H9 (cell line): ENCODE data around the gene KRT222. TPM values are rescaled to one million over a fixed set of nuclear protein-coding genes. Genes with fewer than 3 reads are reported as not detected.

Source experiments
- DNase-seq: peaks from one replicate; pipeline ENCODE4 v3.0.0-alpha.2; 2017
- H2AFZ ChIP-seq: one replicate; pipeline ENCODE4 v1.6.1; 2013; ENCODE audit warnings: mild to moderate bottlenecking, low read length, control low read depth, moderate library complexity
- H2AK5ac ChIP-seq: 2 replicates; pipeline ENCODE4 v1.6.1; 2013; ENCODE audit warnings: low read length, control low read depth, mixed read lengths; ENCODE audit not compliant: insufficient read length
- H2BK120ac ChIP-seq: one replicate; pipeline ENCODE4 v1.6.1; 2013; ENCODE audit warnings: low read depth, mild to moderate bottlenecking, low read length, control low read depth, inconsistent platforms; ENCODE audit not compliant: poor library complexity, severe bottlenecking
- H2BK12ac ChIP-seq: 2 replicates; pipeline ENCODE4 v1.6.1; 2013; ENCODE audit warnings: low read length, control low read depth, mixed read lengths, low read depth; ENCODE audit not compliant: insufficient read length
- H2BK15ac ChIP-seq: 2 replicates; pipeline ENCODE4 v1.6.1; 2013; ENCODE audit warnings: low read depth, low read length, control low read depth
- H2BK20ac ChIP-seq: one replicate; pipeline ENCODE4 v1.6.1; 2013; ENCODE audit warnings: low read depth, mild to moderate bottlenecking, low read length, control low read depth, inconsistent platforms; ENCODE audit not compliant: poor library complexity, severe bottlenecking
- H2BK5ac ChIP-seq: 2 replicates; pipeline ENCODE4 v1.6.1; 2013; ENCODE audit warnings: low read length, control low read depth, mixed read lengths; ENCODE audit not compliant: insufficient read length
- H3K14ac ChIP-seq: 2 replicates; pipeline ENCODE4 v1.6.1; 2013; ENCODE audit warnings: low read length, control low read depth; ENCODE audit not compliant: insufficient read depth
- H3K18ac ChIP-seq: 2 replicates; pipeline ENCODE4 v1.6.1; 2013; ENCODE audit warnings: low read depth, mild to moderate bottlenecking, mixed read lengths, low read length, control low read depth; ENCODE audit not compliant: insufficient read length
- H3K23ac ChIP-seq: 2 replicates; pipeline ENCODE4 v1.6.1; 2013; ENCODE audit warnings: low read length, control low read depth, mixed read lengths, low read depth; ENCODE audit not compliant: insufficient read length
- H3K23me2 ChIP-seq: 2 replicates; pipeline ENCODE4 v1.6.1; 2013; ENCODE audit warnings: low read depth, mild to moderate bottlenecking, mixed read lengths, low read length, control low read depth; ENCODE audit not compliant: insufficient read length, poor library complexity, severe bottlenecking
- H3K27ac ChIP-seq: 2 replicates; pipeline ENCODE4 v1.5.1; 2013; ENCODE audit warnings: low read length, control low read depth, mixed read lengths, low read depth; ENCODE audit not compliant: insufficient read length
- H3K27me3 ChIP-seq: 2 replicates; pipeline ENCODE4 v1.6.1; 2013; ENCODE audit warnings: low read length, control low read depth, inconsistent platforms; ENCODE audit not compliant: insufficient read depth
- H3K4ac ChIP-seq: 2 replicates; pipeline ENCODE4 v1.6.1; 2013; ENCODE audit warnings: low read depth, mild to moderate bottlenecking, control low read depth, inconsistent platforms, low read length, moderate library complexity
- H3K4me1 ChIP-seq: 2 replicates; pipeline ENCODE4 v1.6.1; 2013; ENCODE audit warnings: low read length, control low read depth, inconsistent platforms; ENCODE audit not compliant: insufficient read depth
- H3K4me2 ChIP-seq: 2 replicates; pipeline ENCODE4 v1.6.1; 2013; ENCODE audit warnings: low read length, control low read depth, mixed read lengths; ENCODE audit not compliant: insufficient read length, insufficient read depth
- H3K56ac ChIP-seq: 2 replicates; pipeline ENCODE4 v1.6.1; 2013; ENCODE audit warnings: low read depth, mild to moderate bottlenecking, mixed read lengths, low read length, control low read depth; ENCODE audit not compliant: insufficient read length
- H3K79me1 ChIP-seq: 2 replicates; pipeline ENCODE4 v1.6.1; 2013; ENCODE audit warnings: low read depth, mild to moderate bottlenecking, moderate library complexity, low read length, control low read depth, inconsistent platforms; ENCODE audit not compliant: insufficient read depth, poor library complexity, severe bottlenecking
- H3K79me2 ChIP-seq: 2 replicates; pipeline ENCODE4 v1.6.1; 2013; ENCODE audit warnings: low read length, control low read depth, inconsistent platforms; ENCODE audit not compliant: insufficient read depth
- H3K9ac ChIP-seq: 2 replicates; pipeline ENCODE4 v1.6.1; 2013; ENCODE audit warnings: low read length, control low read depth, mixed read lengths; ENCODE audit not compliant: insufficient read length; ENCODE audit errors: extremely low read depth
- H3K9me3 ChIP-seq: one replicate; pipeline ENCODE4 v1.6.1; 2013; ENCODE audit warnings: low read depth, low read length, inconsistent platforms; ENCODE audit not compliant: control insufficient read depth
- H3T11ph ChIP-seq: one replicate; pipeline ENCODE4 v1.6.1; 2013; ENCODE audit warnings: mild to moderate bottlenecking, low read length, control low read depth, inconsistent platforms
- H4K20me1 ChIP-seq: one replicate; pipeline ENCODE4 v1.6.1; 2013; ENCODE audit not compliant: control insufficient read depth, insufficient read length, insufficient read depth
- H4K5ac ChIP-seq: 2 replicates; pipeline ENCODE4 v1.6.1; 2013; ENCODE audit warnings: low read depth, mild to moderate bottlenecking, mixed read lengths, low read length, control low read depth; ENCODE audit not compliant: insufficient read length
- H4K8ac ChIP-seq: replicated peaks from 2 replicates; pipeline ENCODE4 v1.6.1; 2013; ENCODE audit warnings: low read length, control low read depth, mixed read lengths, low read depth; ENCODE audit not compliant: insufficient read length
- H4K91ac ChIP-seq: 2 replicates; pipeline ENCODE4 v1.6.1; 2013; ENCODE audit warnings: low read depth, mild to moderate bottlenecking, moderate library complexity, mixed read lengths, low read length, control low read depth; ENCODE audit not compliant: insufficient read length
- H3K27ac Mint-ChIP-seq, 3 experiments: 2 replicates in 2 of 3; 3 replicates in 1 of 3; pipeline ENCODE4 v1.8.0; 2020 to 2021; ENCODE audit warnings: mixed read lengths in 3 of 3, mild to moderate bottlenecking in 1 of 3, moderate library complexity in 1 of 3
- H3K27me3 Mint-ChIP-seq: 2 replicates; pipeline ENCODE4 v1.8.0; 2021; ENCODE audit warnings: low read depth, mild to moderate bottlenecking, moderate library complexity, mixed read lengths
- H3K36me3 Mint-ChIP-seq, 3 experiments: 2 replicates in 2 of 3; 3 replicates in 1 of 3; pipeline ENCODE4 v1.8.0; 2020 to 2021; ENCODE audit warnings: low read depth in 3 of 3, mixed read lengths in 3 of 3; ENCODE audit not compliant: insufficient read depth in 1 of 3
- H3K4me1 Mint-ChIP-seq, 2 experiments: 2 replicates each; pipeline ENCODE4 v1.8.0; 2020; ENCODE audit warnings: mixed read lengths in 2 of 2
- H3K4me3 Mint-ChIP-seq, 2 experiments: 2 replicates in 1 of 2; 3 replicates in 1 of 2; pipeline ENCODE4 v1.8.0; 2020 to 2021; ENCODE audit warnings: mild to moderate bottlenecking in 2 of 2, mixed read lengths in 2 of 2, moderate library complexity in 1 of 2
- H3K9me3 Mint-ChIP-seq, 2 experiments: 2 replicates in 1 of 2; 3 replicates in 1 of 2; pipeline ENCODE4 v1.8.0; 2020; ENCODE audit warnings: mild to moderate bottlenecking in 2 of 2, mixed read lengths in 2 of 2, moderate library complexity in 1 of 2
- CTCF ChIP-seq: fragments of 200-600 bp; sonication (generic); conservative IDR thresholded peaks from 3 replicates; pipeline ENCODE4 v1.8.0; 2021; ENCODE audit warnings: antibody characterized with exemption, mild to moderate bottlenecking
- WGBS: extraction: QIAGEN DNeasy Blood & Tissue Kit; methylation state at CpG from one replicate; pipeline ENCODE4 v1.1.7; 2013; ENCODE audit warnings: missing lambda C conversion rate, low lambda C conversion rate, mixed read lengths; ENCODE audit not compliant: insufficient read length; ENCODE audit errors: extremely low coverage; 5-methylcytosine and 5-hydroxymethylcytosine counted together
- total RNA-seq: library from RNA; stranded (reverse); gene quantifications from 2 replicates; pipeline ENCODE4 v1.2.1, GENCODE V29; 2021

Gene KRT222
- total RNA-seq, 1 experiment from 2014 or later = 0.13 TPM

- Mint-ChIP-seq H3K27ac (no peak overlapping the region), H3K36me3 (no peaks in the 10 kb centered on the region), H3K4me1 (peaks cover 7% of the 10 kb centered on the region in 2 experiments), H3K4me3 (no peak overlapping the region), H3K9me3 (no peaks in the 10 kb centered on the region), H3K27me3 (peaks cover 5% of the 10 kb centered on the region; the same call in 1 of the 2 replicates)
- Histone ChIP-seq H2AK5ac (no peak overlapping the region), H3K56ac (no peak overlapping the region), H4K91ac (no peak overlapping the region), H3K27me3 (no peaks in the 10 kb centered on the region), H4K5ac (no peak overlapping the region), H4K20me1 (no peaks in the 10 kb centered on the region), H3K79me1 (no peaks in the 10 kb centered on the region), H3K79me2 (peaks cover 4% of the 10 kb centered on the region; the same call in 1 of the 2 replicates), H3K14ac (no peak overlapping the region), H2AFZ (no peak overlapping the region), H3K9ac (no peak overlapping the region), H2BK5ac (no peak overlapping the region), H4K8ac (no peak overlapping the region), H2BK12ac (no peak overlapping the region), H3K18ac (no peak overlapping the region), H2BK15ac (no peak overlapping the region), H3K27ac (no peak overlapping the region), H3K4me2 (no peak overlapping the region), H2BK120ac (no peak overlapping the region), H3K23me2 (peaks cover 15% of the 10 kb centered on the region), H2BK20ac (no peak overlapping the region), H3T11ph (no peak overlapping the region), H3K4ac (no peak overlapping the region), H3K4me1 (no peaks in the 10 kb centered on the region), H3K9me3 (no peaks in the 10 kb centered on the region), H3K23ac (no peak overlapping the region)
- no peak for DNase-seq
- WGBS = no CpG with 5 or more reads among the region's 5 CpGs
- TF ChIP-seq CTCF = no peak
Observed at GRCh38 chr17:40651939-40652338, 13.0 kb downstream of the KRT222 start.
